Measurements from ENCODE around the gene ZBTB8OS.
"Not testable (repeated sequence)": the region's sequence is repeated elsewhere in the genome, so short reads cannot be mapped to it uniquely, and the experiment has no call there.

ZBTB8OS gene

DNA sequence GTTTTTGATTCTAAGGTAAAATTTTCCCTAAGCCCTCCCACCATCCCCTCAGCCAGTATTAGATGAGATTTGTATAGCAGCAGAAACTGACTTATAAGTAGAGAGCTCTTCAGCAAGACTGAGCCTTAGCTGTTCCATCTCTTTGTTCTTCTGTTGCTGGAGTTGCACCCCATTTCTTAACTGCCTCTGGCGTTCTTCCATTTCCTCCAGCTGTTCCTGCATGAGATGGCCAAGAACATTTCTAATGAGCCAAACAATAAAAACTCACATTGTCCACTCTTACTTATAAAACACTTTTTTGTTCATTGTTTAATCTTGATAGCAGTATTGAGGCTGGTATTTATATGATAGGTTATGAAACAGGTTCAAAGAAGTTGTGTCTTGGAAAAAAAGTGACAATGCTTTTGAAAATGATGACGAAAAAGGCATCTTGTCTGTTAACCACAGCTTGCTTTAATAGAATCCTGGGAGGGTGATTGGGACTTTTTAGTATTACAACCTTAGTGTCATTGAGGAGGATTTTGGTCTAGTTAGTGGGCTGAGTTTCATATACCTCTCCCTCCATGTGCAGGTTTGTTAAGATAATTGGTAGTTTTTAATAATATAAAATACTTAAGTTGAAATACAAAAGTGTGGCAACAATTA, 33.9 kb upstream of the ZBTB8OS start:
- H3K4me3 ChIP-seq (ENCODE audit: control insufficient read depth, low read depth, low read length) = no peak overlapping the region
- TF ChIP-seq, protein P1, sequence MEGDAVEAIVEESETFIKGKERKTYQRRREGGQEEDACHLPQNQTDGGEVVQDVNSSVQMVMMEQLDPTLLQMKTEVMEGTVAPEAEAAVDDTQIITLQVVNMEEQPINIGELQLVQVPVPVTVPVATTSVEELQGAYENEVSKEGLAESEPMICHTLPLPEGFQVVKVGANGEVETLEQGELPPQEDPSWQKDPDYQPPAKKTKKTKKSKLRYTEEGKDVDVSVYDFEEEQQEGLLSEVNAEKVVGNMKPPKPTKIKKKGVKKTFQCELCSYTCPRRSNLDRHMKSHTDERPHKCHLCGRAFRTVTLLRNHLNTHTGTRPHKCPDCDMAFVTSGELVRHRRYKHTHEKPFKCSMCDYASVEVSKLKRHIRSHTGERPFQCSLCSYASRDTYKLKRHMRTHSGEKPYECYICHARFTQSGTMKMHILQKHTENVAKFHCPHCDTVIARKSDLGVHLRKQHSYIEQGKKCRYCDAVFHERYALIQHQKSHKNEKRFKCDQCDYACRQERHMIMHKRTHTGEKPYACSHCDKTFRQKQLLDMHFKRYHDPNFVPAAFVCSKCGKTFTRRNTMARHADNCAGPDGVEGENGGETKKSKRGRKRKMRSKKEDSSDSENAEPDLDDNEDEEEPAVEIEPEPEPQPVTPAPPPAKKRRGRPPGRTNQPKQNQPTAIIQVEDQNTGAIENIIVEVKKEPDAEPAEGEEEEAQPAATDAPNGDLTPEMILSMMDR (conservative IDR thresholded peaks at IDR 0.05; ENCODE audit: control insufficient read depth, insufficient read depth, low read depth, low read length) = no peak
- peak; percentile 72 for DNase-seq (ENCODE audit: low read depth)

DNA sequence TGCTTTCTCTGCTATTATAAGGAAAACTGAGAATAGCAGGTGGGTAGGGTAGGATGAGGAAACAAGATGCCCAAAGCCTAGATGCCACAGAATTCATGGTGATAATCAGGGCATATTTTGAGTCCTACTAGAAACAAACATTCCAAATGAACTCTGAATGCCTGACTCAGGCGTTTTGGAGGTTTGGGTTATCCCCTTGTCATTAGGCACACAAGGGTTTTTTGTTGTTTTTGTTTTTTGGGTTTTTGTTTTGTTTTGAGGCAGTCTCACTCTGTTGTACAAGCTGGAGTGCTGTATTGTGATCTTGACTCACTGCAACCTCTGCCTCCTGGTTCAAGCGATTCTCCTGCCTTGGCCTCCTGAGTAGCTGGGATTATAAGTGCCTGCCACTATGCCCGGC, 33.0 kb upstream of the ZBTB8OS start:
- TF ChIP-seq, protein P1 (conservative IDR thresholded peaks at IDR 0.05; ENCODE audit: control insufficient read depth, insufficient read depth, low read depth, low read length) = no peak
- no peak overlapping the region for H3K4me3 ChIP-seq (ENCODE audit: control insufficient read depth, low read depth, low read length)
- no peak for DNase-seq (ENCODE audit: low read depth)

GRCh38 chr1:32681999-32682398, 31.6 kb upstream of the ZBTB8OS start:
- H3K4me3 ChIP-seq (ENCODE audit: control insufficient read depth, low read depth, low read length) = no peak overlapping the region
- no peak for DNase-seq (ENCODE audit: low read depth)
- TF ChIP-seq, protein P1 (conservative IDR thresholded peaks at IDR 0.05; ENCODE audit: control insufficient read depth, insufficient read depth, low read depth, low read length) = no peak

GRCh38 chr1:32681509-32681908, 31.2 kb upstream of the ZBTB8OS start:
- H3K4me3 ChIP-seq (ENCODE audit: control insufficient read depth, low read depth, low read length) = no peak overlapping the region
- no peak for DNase-seq (ENCODE audit: low read depth)
- TF ChIP-seq, protein P1 (conservative IDR thresholded peaks at IDR 0.05; ENCODE audit: control insufficient read depth, insufficient read depth, low read depth, low read length) = no peak

DNA sequence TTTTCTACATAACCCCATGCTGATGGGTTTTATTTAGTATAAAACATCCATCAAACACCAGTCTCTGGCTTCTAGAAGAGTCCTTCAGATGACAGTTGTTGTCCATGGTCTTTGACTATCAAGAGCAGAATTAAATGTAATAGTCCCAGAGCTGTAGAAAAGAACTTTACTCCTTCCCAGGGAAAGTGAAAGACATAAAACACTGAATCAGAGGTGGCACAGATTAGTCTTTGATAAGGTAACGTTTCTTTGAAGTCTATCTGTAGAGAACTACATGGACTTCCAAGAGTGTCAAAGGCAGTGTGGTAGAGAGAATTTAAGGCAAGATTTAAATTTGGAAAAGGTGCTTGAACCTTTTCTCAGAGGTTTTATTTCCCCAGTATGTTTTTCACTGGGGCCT, 30.3 kb upstream of the ZBTB8OS start:
- DNase-seq (ENCODE audit: low read depth) = no peak
- TF ChIP-seq, protein P1 (conservative IDR thresholded peaks at IDR 0.05; ENCODE audit: control insufficient read depth, insufficient read depth, low read depth, low read length) = no peak

DNA sequence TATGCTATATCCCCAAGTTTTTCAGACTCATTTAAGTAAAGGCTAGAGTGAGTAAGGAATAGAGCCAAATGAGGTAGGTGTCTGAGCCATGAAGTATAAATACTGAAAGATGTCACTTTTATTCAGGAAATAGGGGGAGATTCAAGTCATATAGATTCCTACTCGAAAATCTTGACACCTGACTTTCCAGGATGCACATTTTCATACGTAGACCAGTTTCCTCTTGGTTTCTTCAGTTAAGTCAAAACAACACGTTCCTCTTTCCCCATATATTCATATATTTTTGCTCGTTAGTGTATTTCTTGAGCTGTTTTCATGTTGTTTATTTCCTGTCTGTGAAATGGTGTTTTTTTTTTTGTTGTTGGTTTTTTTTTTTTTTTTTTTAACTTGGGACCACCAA, 29.6 kb upstream of the ZBTB8OS start:
- not testable (repeated sequence) for H3K4me3 ChIP-seq (ENCODE audit: control insufficient read depth, low read depth, low read length); DNase-seq (ENCODE audit: low read depth)

More for the DNA sequence above, 30.3 kb upstream of the ZBTB8OS start:
- H3K4me3 ChIP-seq (ENCODE audit: control insufficient read depth, low read depth, low read length) = no peak overlapping the region

DNA sequence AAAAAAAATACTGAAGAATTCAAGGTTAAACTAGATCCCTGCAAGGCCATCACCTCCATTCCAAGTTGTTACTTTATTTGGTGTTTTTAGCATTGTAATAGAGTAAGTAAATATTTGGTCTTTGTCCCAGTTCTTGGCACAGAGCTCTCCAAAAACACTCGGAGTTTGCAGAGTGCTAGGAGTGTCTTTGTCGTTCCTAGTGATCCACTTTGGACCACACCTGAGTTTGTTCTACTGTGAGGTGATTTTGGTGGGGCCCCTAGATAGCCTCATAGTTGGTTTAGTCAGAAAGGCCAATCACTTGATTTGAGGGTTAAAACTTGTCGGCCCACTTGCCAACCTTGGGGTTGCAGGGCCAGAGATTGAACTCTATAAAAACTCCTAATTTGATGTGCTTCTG, 26.6 kb upstream of the ZBTB8OS start:
- TF ChIP-seq, protein P1 (conservative IDR thresholded peaks at IDR 0.05; ENCODE audit: control insufficient read depth, insufficient read depth, low read depth, low read length) = no peak
- no peak for DNase-seq (ENCODE audit: low read depth)
- H3K4me3 ChIP-seq (ENCODE audit: control insufficient read depth, low read depth, low read length) = no peak overlapping the region

- not testable (repeated sequence) for H3K4me3 ChIP-seq (ENCODE audit: control insufficient read depth, low read depth, low read length); DNase-seq (ENCODE audit: low read depth)
Observed at GRCh38 chr1:32668716-32669115, 18.4 kb upstream of the ZBTB8OS start.
